ENCODE results near the gene FKBP2.

Gene FKBP2

GRCh38 chr11:64284048-64284961 lies 43.4 kb downstream of the FKBP2 start, which contains the start of gene BAD (continued):
- no peak for TF ChIP-seq ZBTB49 (tag by site-specific recombination; IDR thresholded peaks at IDR 0.05; ENCODE audit: low read depth)
- 0 out of 2 replicates have a peak, but pooled peaks have one; percentile 13 for TF ChIP-seq ZSCAN30 (tag by site-specific recombination; IDR thresholded peaks at IDR 0.05)
- no peak for TF ChIP-seq ZNF501 (tag by site-specific recombination; IDR thresholded peaks at IDR 0.05)
- TF ChIP-seq ZNF394 (tag by site-specific recombination; IDR thresholded peaks at IDR 0.05; ENCODE audit: borderline replicate concordance): no peak
- TF ChIP-seq ZNF140 (tag by site-specific recombination; IDR thresholded peaks at IDR 0.05): no peak
- no peak for TF ChIP-seq ELK4 (IDR thresholded peaks at IDR 0.05; ENCODE audit: borderline replicate concordance, low read depth, low read length)
- TF ChIP-seq ZNF112 (tag by site-specific recombination; IDR thresholded peaks at IDR 0.05): no peak
- peak; percentile 55; the same call in 1 of the 2 replicates for TF ChIP-seq ZNF600 (tag by site-specific recombination; IDR thresholded peaks at IDR 0.05)
- TF ChIP-seq KLF9 (tag by site-specific recombination; IDR thresholded peaks at IDR 0.05; ENCODE audit: low read depth): peak; percentile 38; the same call in 1 of the 2 replicates
- TF ChIP-seq SP3 (tag by site-specific recombination; IDR thresholded peaks at IDR 0.05): peak; percentile 61; the same call in 1 of the 2 replicates
- no peak for TF ChIP-seq ZNF830 (tag by site-specific recombination; IDR thresholded peaks at IDR 0.05; ENCODE audit: low read depth)
- no peak for TF ChIP-seq ZNF626 (tag by site-specific recombination; IDR thresholded peaks at IDR 0.05)
- TF ChIP-seq ZNF529 (tag by site-specific recombination; IDR thresholded peaks at IDR 0.05; ENCODE audit: insufficient replicate concordance): no peak
- no peak for TF ChIP-seq ZNF571 (tag by site-specific recombination; IDR thresholded peaks at IDR 0.05)
- TF ChIP-seq ZNF211 (tag by site-specific recombination; IDR thresholded peaks at IDR 0.05; ENCODE audit: low read depth): no peak
- TF ChIP-seq ZNF132 (tag by site-specific recombination; IDR thresholded peaks at IDR 0.05; ENCODE audit: borderline replicate concordance): no peak
- peak; percentile 28; the same call in 1 of the 2 replicates for TF ChIP-seq ZNF629 (tag by site-specific recombination; IDR thresholded peaks at IDR 0.05)
- TF ChIP-seq ZNF692 (tag by site-specific recombination; IDR thresholded peaks at IDR 0.05): peak; percentile 69
- peak; percentile 34; the same call in 1 of the 2 replicates for TF ChIP-seq ZIC2 (tag by site-specific recombination; IDR thresholded peaks at IDR 0.05)
- TF ChIP-seq PATZ1 (tag by site-specific recombination; IDR thresholded peaks at IDR 0.05): peak; percentile 64; the same call in 1 of the 2 replicates
- TF ChIP-seq ZBTB20 (tag by site-specific recombination; IDR thresholded peaks at IDR 0.05): peak; percentile 93
- TF ChIP-seq KLF7 (tag by site-specific recombination; IDR thresholded peaks at IDR 0.05; ENCODE audit: borderline replicate concordance): 0 out of 2 replicates have a peak, but pooled peaks have one; percentile 40
- no peak for TF ChIP-seq SCRT2 (tag by site-specific recombination; IDR thresholded peaks at IDR 0.05)
- TF ChIP-seq ZNF366 (tag by site-specific recombination; conservative IDR thresholded peaks at IDR 0.05): peak; percentile 95
- TF ChIP-seq ZNF274 (IDR thresholded peaks at IDR 0.05; ENCODE audit: low read length): no peak
- TF ChIP-seq ZNF274 (tag by site-specific recombination; IDR thresholded peaks at IDR 0.05; ENCODE audit: borderline replicate concordance): no peak
- 0 out of 2 replicates have a peak, but pooled peaks have one; percentile 27 for TF ChIP-seq ZBTB17 (tag by site-specific recombination; IDR thresholded peaks at IDR 0.05)
- peak; percentile 79 for TF ChIP-seq SP2 (tag by site-specific recombination; IDR thresholded peaks at IDR 0.05)
- no peak for TF ChIP-seq ZNF398 (tag by site-specific recombination; IDR thresholded peaks at IDR 0.05)
- no peak for TF ChIP-seq ZNF785 (tag by site-specific recombination; IDR thresholded peaks at IDR 0.05)
- no peak for TF ChIP-seq ZNF624 (tag by site-specific recombination; IDR thresholded peaks at IDR 0.05)
